ENCODE results near the gene PYY.

PYY gene

DNA sequence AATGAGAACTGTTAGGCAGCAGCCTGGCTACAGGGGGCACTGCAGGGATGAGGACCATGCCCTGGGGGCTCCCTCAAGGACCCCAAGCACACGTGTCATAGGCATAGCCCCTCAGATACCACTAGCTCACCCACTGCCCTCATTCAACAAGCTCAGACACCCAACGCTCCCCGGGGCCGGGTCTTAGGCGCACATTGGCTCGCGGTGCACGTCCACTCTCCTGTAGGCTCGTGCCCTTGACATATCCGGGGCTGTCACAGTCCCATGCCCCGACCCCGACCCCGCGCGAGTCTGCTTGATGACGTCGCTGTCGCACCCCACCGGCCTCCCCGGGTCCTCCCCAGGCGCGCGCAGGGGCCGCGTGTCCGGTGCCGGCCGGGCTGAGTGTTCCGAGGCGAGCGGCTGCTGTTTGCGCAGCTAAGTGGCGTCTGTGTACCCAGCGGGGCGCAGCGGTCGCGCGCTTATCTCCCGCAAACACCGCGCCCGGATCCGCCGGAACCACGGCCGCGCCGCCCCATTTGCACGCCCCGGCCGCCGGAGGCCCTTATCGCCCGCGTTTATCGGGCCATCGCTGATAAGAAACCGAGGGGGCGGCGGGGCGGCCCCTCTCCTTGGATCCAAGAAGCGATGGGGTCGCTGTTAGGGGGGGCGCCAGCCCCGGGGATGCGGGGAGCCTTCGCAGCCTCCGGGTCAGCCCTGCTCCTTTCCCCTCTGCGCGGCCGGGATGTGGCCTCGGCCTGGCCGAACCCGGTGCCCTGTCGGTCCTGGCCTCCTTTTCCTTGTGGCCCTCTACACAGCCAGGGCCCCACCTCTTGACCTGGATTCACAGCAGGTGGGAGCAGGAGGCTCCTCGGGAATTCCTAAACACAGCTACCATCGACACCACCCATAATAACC, 30.0 kb upstream of the PYY start:
- no peak overlapping the region for H2BK5ac ChIP-seq (ENCODE audit: low read depth, low read length, poor library complexity, severe bottlenecking)
- peak overlapping the region; percentile 71 for H3K9ac ChIP-seq (ENCODE audit: low read length)
- no peak overlapping the region for H2AFZ ChIP-seq (ENCODE audit: low read depth, low read length)
- H3K18ac ChIP-seq (ENCODE audit: low read depth in 1 of 2, low read length in 2 of 2): peak overlapping the region in 1 of 2 experiments; percentile 44
- H2AK5ac ChIP-seq (ENCODE audit: low read length, severe bottlenecking): no peak overlapping the region
- H3K79me1 ChIP-seq (replicated peaks; ENCODE audit: low read length, poor library complexity, severe bottlenecking): no peaks in the 10 kb centered on the region
- H3K4me3 ChIP-seq (ENCODE audit: insufficient read depth in 1 of 2, low read depth in 1 of 2, low read length in 2 of 2): peak overlapping the region; percentile 62 to 70
- H3K9me3 ChIP-seq (ENCODE audit: control insufficient read depth, low read length): no peaks in the 10 kb centered on the region
- H2BK120ac ChIP-seq (ENCODE audit: low read depth, low read length): no peak overlapping the region
- no peak overlapping the region for H3K27ac ChIP-seq (ENCODE audit: low read length, poor library complexity, severe bottlenecking)
- H3K14ac ChIP-seq (ENCODE audit: low read length in 2 of 2): peak overlapping the region in 1 of 2 experiments; percentile 42
- peak overlapping the region; percentile 97 for H3K4me2 ChIP-seq (ENCODE audit: low read length, poor library complexity, severe bottlenecking)
- H3K4ac ChIP-seq (ENCODE audit: low read depth in 1 of 2, low read length in 2 of 2): no peak overlapping the region
- H3K23ac ChIP-seq (ENCODE audit: low read length in 2 of 2): peak overlapping the region in 1 of 2 experiments; percentile 64
- no peak for DNase-seq
- no peak overlapping the region for H2BK12ac ChIP-seq (ENCODE audit: low read length in 2 of 2)
- H3K4me1 ChIP-seq (ENCODE audit: control insufficient read depth, insufficient read depth, low read depth, low read length): peaks cover 12% of the 10 kb centered on the region
- H4K91ac ChIP-seq (ENCODE audit: low read length): peak overlapping the region; percentile 29
- no peaks in the 10 kb centered on the region for H3K36me3 ChIP-seq (ENCODE audit: control insufficient read depth in 1 of 2, insufficient read depth in 2 of 2, low read depth in 1 of 2, low read length in 2 of 2)
- WGBS: 1% methylated on average over 78 of the region's 78 CpGs
- H2BK15ac ChIP-seq (ENCODE audit: low read depth, poor library complexity, severe bottlenecking): no peak overlapping the region
- peak overlapping the region; percentile 56 for H4K8ac ChIP-seq (ENCODE audit: low read length)
- H3K27me3 ChIP-seq (ENCODE audit: control insufficient read depth in 1 of 2, insufficient read depth in 1 of 2, low read length in 2 of 2): peaks cover 43 to 53% of the 10 kb centered on the region in 2 experiments

GRCh38 chr17:43983196-43983514, 29.4 kb upstream of the PYY start:
- Histone ChIP-seq H3K14ac (ENCODE audit: low read length in 2 of 2) (no peak overlapping the region), H2AK5ac (ENCODE audit: low read length, severe bottlenecking) (no peak overlapping the region), H3K36me3 (ENCODE audit: control insufficient read depth in 1 of 2, insufficient read depth in 2 of 2, low read depth in 1 of 2, low read length in 2 of 2) (no peaks in the 10 kb centered on the region), H3K4ac (ENCODE audit: low read depth in 1 of 2, low read length in 2 of 2) (no peak overlapping the region), H3K4me3 (ENCODE audit: insufficient read depth in 1 of 2, low read depth in 1 of 2, low read length in 2 of 2) (peak overlapping the region; percentile 62 to 70), H3K4me1 (ENCODE audit: control insufficient read depth, insufficient read depth, low read depth, low read length) (peaks cover 12% of the 10 kb centered on the region), H4K91ac (ENCODE audit: low read length) (peak overlapping the region; percentile 29), H2BK120ac (ENCODE audit: low read depth, low read length) (no peak overlapping the region), H2BK5ac (ENCODE audit: low read depth, low read length, poor library complexity, severe bottlenecking) (no peak overlapping the region), H3K9ac (ENCODE audit: low read length) (no peak overlapping the region), H2AFZ (ENCODE audit: low read depth, low read length) (no peak overlapping the region), H3K18ac (ENCODE audit: low read depth in 1 of 2, low read length in 2 of 2) (no peak overlapping the region), H3K23ac (ENCODE audit: low read length in 2 of 2) (no peak overlapping the region), H3K27me3 (ENCODE audit: control insufficient read depth in 1 of 2, insufficient read depth in 1 of 2, low read length in 2 of 2) (peaks cover 43 to 56% of the 10 kb centered on the region in 2 experiments), H3K27ac (ENCODE audit: low read length, poor library complexity, severe bottlenecking) (no peak overlapping the region), H2BK12ac (ENCODE audit: low read length in 2 of 2) (no peak overlapping the region), H3K79me1 (replicated peaks; ENCODE audit: low read length, poor library complexity, severe bottlenecking) (no peaks in the 10 kb centered on the region), H3K9me3 (ENCODE audit: control insufficient read depth, low read length) (no peaks in the 10 kb centered on the region), H2BK15ac (ENCODE audit: low read depth, poor library complexity, severe bottlenecking) (no peak overlapping the region), H4K8ac (ENCODE audit: low read length) (peak overlapping the region; percentile 56), H3K4me2 (ENCODE audit: low read length, poor library complexity, severe bottlenecking) (peak overlapping the region; percentile 97)
- WGBS: 39% methylated on average over 4 of the region's 5 CpGs
- DNase-seq: no peak

- H2AFZ ChIP-seq (ENCODE audit: low read depth, low read length): no peak overlapping the region
- no peak overlapping the region for H3K4ac ChIP-seq (ENCODE audit: low read depth in 1 of 2, low read length in 2 of 2)
- H3K36me3 ChIP-seq (ENCODE audit: control insufficient read depth in 1 of 2, insufficient read depth in 2 of 2, low read depth in 1 of 2, low read length in 2 of 2): no peaks in the 10 kb centered on the region
- 91% methylated on average over 2 of the region's 2 CpGs for WGBS
- no peak for DNase-seq
- no peak overlapping the region for H2AK5ac ChIP-seq (ENCODE audit: low read length, severe bottlenecking)
- H3K4me1 ChIP-seq (ENCODE audit: control insufficient read depth, insufficient read depth, low read depth, low read length): peaks cover 12% of the 10 kb centered on the region
- peaks cover 45 to 56% of the 10 kb centered on the region in 2 experiments for H3K27me3 ChIP-seq (ENCODE audit: control insufficient read depth in 1 of 2, insufficient read depth in 1 of 2, low read length in 2 of 2)
- H3K23ac ChIP-seq (ENCODE audit: low read length in 2 of 2): no peak overlapping the region
- no peak overlapping the region for H3K18ac ChIP-seq (ENCODE audit: low read depth in 1 of 2, low read length in 2 of 2)
- H3K9me3 ChIP-seq (ENCODE audit: control insufficient read depth, low read length): no peaks in the 10 kb centered on the region
- no peak overlapping the region for H3K27ac ChIP-seq (ENCODE audit: low read length, poor library complexity, severe bottlenecking)
- no peak overlapping the region for H4K91ac ChIP-seq (ENCODE audit: low read length)
- no peak overlapping the region for H4K8ac ChIP-seq (ENCODE audit: low read length)
- H2BK120ac ChIP-seq (ENCODE audit: low read depth, low read length): no peak overlapping the region
- no peak overlapping the region for H3K9ac ChIP-seq (ENCODE audit: low read length)
- no peak overlapping the region for H3K4me2 ChIP-seq (ENCODE audit: low read length, poor library complexity, severe bottlenecking)
- H3K79me1 ChIP-seq (replicated peaks; ENCODE audit: low read length, poor library complexity, severe bottlenecking): no peaks in the 10 kb centered on the region
- no peak overlapping the region for H2BK12ac ChIP-seq (ENCODE audit: low read length in 2 of 2)
- H2BK15ac ChIP-seq (ENCODE audit: low read depth, poor library complexity, severe bottlenecking): no peak overlapping the region
- no peak overlapping the region for H3K14ac ChIP-seq (ENCODE audit: low read length in 2 of 2)
- H3K4me3 ChIP-seq (ENCODE audit: insufficient read depth in 1 of 2, low read depth in 1 of 2, low read length in 2 of 2): no peak overlapping the region
- no peak overlapping the region for H2BK5ac ChIP-seq (ENCODE audit: low read depth, low read length, poor library complexity, severe bottlenecking)
Measured at GRCh38 chr17:43982171-43982570, 28.4 kb upstream of the PYY start.

DNA sequence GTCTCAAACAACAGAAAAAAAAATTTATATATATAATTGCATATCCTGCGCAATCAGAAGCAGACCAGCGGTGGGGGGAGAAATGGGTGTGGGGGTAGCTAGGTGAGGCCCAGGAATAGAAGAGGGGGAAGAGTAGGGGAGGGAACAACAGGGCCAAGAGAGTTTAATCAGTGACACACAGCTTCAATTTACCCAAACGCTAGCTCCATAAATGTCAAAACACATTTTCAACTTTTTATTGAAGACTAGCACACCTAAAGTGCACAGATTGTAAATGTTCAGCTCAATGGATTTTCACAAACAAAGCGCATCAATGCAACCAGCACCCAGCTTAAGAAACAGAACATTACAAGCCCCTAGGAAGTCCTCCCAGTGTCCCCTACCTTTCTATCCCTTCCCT, 25.9 kb upstream of the PYY start:
- no peak overlapping the region for H2BK12ac ChIP-seq (ENCODE audit: low read length in 2 of 2)
- H2BK5ac ChIP-seq (ENCODE audit: low read depth, low read length, poor library complexity, severe bottlenecking): no peak overlapping the region
- no peak overlapping the region for H3K9ac ChIP-seq (ENCODE audit: low read length)
- H3K36me3 ChIP-seq (ENCODE audit: control insufficient read depth in 1 of 2, insufficient read depth in 2 of 2, low read depth in 1 of 2, low read length in 2 of 2): no peaks in the 10 kb centered on the region
- no peak overlapping the region for H2BK120ac ChIP-seq (ENCODE audit: low read depth, low read length)
- H3K79me1 ChIP-seq (replicated peaks; ENCODE audit: low read length, poor library complexity, severe bottlenecking): no peaks in the 10 kb centered on the region
- H2BK15ac ChIP-seq (ENCODE audit: low read depth, poor library complexity, severe bottlenecking): no peak overlapping the region
- H3K18ac ChIP-seq (ENCODE audit: low read depth in 1 of 2, low read length in 2 of 2): no peak overlapping the region
- no peak overlapping the region for H3K4me3 ChIP-seq (ENCODE audit: insufficient read depth in 1 of 2, low read depth in 1 of 2, low read length in 2 of 2)
- no peak overlapping the region for H3K4me2 ChIP-seq (ENCODE audit: low read length, poor library complexity, severe bottlenecking)
- DNase-seq: no peak
- H3K4me1 ChIP-seq (ENCODE audit: control insufficient read depth, insufficient read depth, low read depth, low read length): peaks cover 12% of the 10 kb centered on the region
- H4K91ac ChIP-seq (ENCODE audit: low read length): no peak overlapping the region
- H2AK5ac ChIP-seq (ENCODE audit: low read length, severe bottlenecking): no peak overlapping the region
- H4K8ac ChIP-seq (ENCODE audit: low read length): no peak overlapping the region
- H2AFZ ChIP-seq (ENCODE audit: low read depth, low read length): no peak overlapping the region
- H3K9me3 ChIP-seq (ENCODE audit: control insufficient read depth, low read length): no peaks in the 10 kb centered on the region
- H3K4ac ChIP-seq (ENCODE audit: low read depth in 1 of 2, low read length in 2 of 2): no peak overlapping the region
- peaks cover 47 to 60% of the 10 kb centered on the region in 2 experiments for H3K27me3 ChIP-seq (ENCODE audit: control insufficient read depth in 1 of 2, insufficient read depth in 1 of 2, low read length in 2 of 2)
- no peak overlapping the region for H3K27ac ChIP-seq (ENCODE audit: low read length, poor library complexity, severe bottlenecking)
- no peak overlapping the region for H3K14ac ChIP-seq (ENCODE audit: low read length in 2 of 2)
- no peak overlapping the region for H3K23ac ChIP-seq (ENCODE audit: low read length in 2 of 2)
- WGBS: 95% methylated on average over 2 of the region's 4 CpGs
